OCI-LY7 (cell line): ENCODE data around the gene WASF3.

Experiments
- CTCF ChIP-seq: fragments of 200-600 bp; sonication (generic); conservative IDR thresholded peaks from 2 replicates; pipeline ENCODE4 v1.5.1; 2014; ENCODE audit warnings: mild to moderate bottlenecking, antibody characterized with exemption, low read length, moderate library complexity, mixed read lengths
- EZH2phosphoT487 ChIP-seq: fragments of 200-600 bp; sonication (generic); IDR thresholded peaks from 2 replicates; pipeline ENCODE4 v1.6.1; 2018; ENCODE audit warnings: low read depth, borderline replicate concordance, mild to moderate bottlenecking, mixed run types, antibody characterized with exemption, low read length, moderate library complexity, mixed read lengths

GRCh38 chr13:26587251-26587650 is 29.8 kb downstream of the WASF3 start:
- no peak for TF ChIP-seq CTCF
- no peak for TF ChIP-seq EZH2phosphoT487
